Measurements from ENCODE around the gene ZBTB43. TPM values are rescaled to one million over a fixed set of nuclear protein-coding genes. Genes with fewer than 3 reads are reported as not detected.

The ZBTB43 gene
- 9.4 and 9.5 TPM in 2 replicates for total RNA-seq

GRCh38 chr9:126804696-126805553 lies at the start of gene ZBTB43:
TSS of gene ZBTB43 (plus strand) at chr9:126805040. CDS start at chr9:126832510, 27,470 bp downstream.

GRCh38 chr9:126860077-126860756 lies 55.4 kb downstream of the ZBTB43 start, which contains the start of gene ZBTB34:
TSS of gene ZBTB34 (plus strand) at chr9:126860639. CDS start at chr9:126879400, 18,761 bp downstream.

Other genes starting within 250 kb of the ZBTB43 start
- gene LMX1B, start 191.1 kb upstream of the ZBTB43 start, total RNA-seq = not detected in 2 replicates
- gene ZBTB34, start 55.6 kb downstream of the ZBTB43 start, total RNA-seq = 12.9 and 13.6 TPM in 2 replicates
- gene RALGPS1, start 109.7 kb downstream of the ZBTB43 start, total RNA-seq = 3.7 TPM in 2 replicates